Measurements from ENCODE around the gene CTIF.

The CTIF gene

GRCh38 chr18:48845174-48845573, 306.3 kb downstream of the CTIF start:
- Histone ChIP-seq H3F3A (ENCODE audit: insufficient read depth, low read length) (no peaks in the 10 kb centered on the region), H3K4me3 (ENCODE audit: low read length) (no peak overlapping the region), H2AFZ (ENCODE audit: low read length) (no peak overlapping the region), H3K79me2 (ENCODE audit: low read length) (no peaks in the 10 kb centered on the region), H3K36me3 (replicated peaks; ENCODE audit: insufficient read depth, low read length) (no peaks in the 10 kb centered on the region), H3K9me2 (replicated peaks; ENCODE audit: insufficient read depth, low read length) (no peaks in the 10 kb centered on the region), H3K27me3 (replicated peaks; ENCODE audit: insufficient read depth, low read length) (no peaks in the 10 kb centered on the region), H4K20me1 (ENCODE audit: insufficient read depth, low read length) (no peaks in the 10 kb centered on the region), H3K4me1 (ENCODE audit: low read length) (no peaks in the 10 kb centered on the region), H3K9me3 (replicated peaks; ENCODE audit: insufficient read depth, low read length) (no peaks in the 10 kb centered on the region), H3K4me2 (ENCODE audit: low read depth, low read length) (no peak overlapping the region), H3K9ac (ENCODE audit: low read length) (no peak overlapping the region), H3K27ac (ENCODE audit: low read length) (no peak overlapping the region)
- no peak for DNase-seq
- no peak for TF ChIP-seq EZH2 (optimal IDR thresholded peaks at IDR 0.05; ENCODE audit: low read depth, low read length)
- no peak for TF ChIP-seq CTCF (IDR thresholded peaks at IDR 0.05; ENCODE audit: low read length)
- TF ChIP-seq EZH2phosphoT487 (IDR thresholded peaks at IDR 0.05; ENCODE audit: low read length): no peak

GRCh38 chr18:48846423-48846932, 307.6 kb downstream of the CTIF start:
- Histone ChIP-seq H3K4me1 (ENCODE audit: low read length) (no peaks in the 10 kb centered on the region), H3F3A (ENCODE audit: insufficient read depth, low read length) (no peaks in the 10 kb centered on the region), H3K9me2 (replicated peaks; ENCODE audit: insufficient read depth, low read length) (no peaks in the 10 kb centered on the region), H3K9ac (ENCODE audit: low read length) (no peak overlapping the region), H3K27me3 (replicated peaks; ENCODE audit: insufficient read depth, low read length) (no peaks in the 10 kb centered on the region), H2AFZ (ENCODE audit: low read length) (no peak overlapping the region), H3K4me3 (ENCODE audit: low read length) (no peak overlapping the region), H3K79me2 (ENCODE audit: low read length) (no peaks in the 10 kb centered on the region), H3K4me2 (ENCODE audit: low read depth, low read length) (no peak overlapping the region), H3K9me3 (replicated peaks; ENCODE audit: insufficient read depth, low read length) (no peaks in the 10 kb centered on the region), H3K27ac (ENCODE audit: low read length) (no peak overlapping the region), H4K20me1 (ENCODE audit: insufficient read depth, low read length) (no peaks in the 10 kb centered on the region), H3K36me3 (replicated peaks; ENCODE audit: insufficient read depth, low read length) (no peaks in the 10 kb centered on the region)
- DNase-seq: no peak
- TF ChIP-seq EZH2phosphoT487 (IDR thresholded peaks at IDR 0.05; ENCODE audit: low read length) (no peak), EZH2 (optimal IDR thresholded peaks at IDR 0.05; ENCODE audit: low read depth, low read length) (no peak), CTCF (IDR thresholded peaks at IDR 0.05; ENCODE audit: low read length) (no peak)

GRCh38 chr18:48847807-48848486, 309.1 kb downstream of the CTIF start:
- H3K9ac ChIP-seq (ENCODE audit: low read length): no peak overlapping the region
- H3K4me3 ChIP-seq (ENCODE audit: low read length): no peak overlapping the region
- no peaks in the 10 kb centered on the region for H3K79me2 ChIP-seq (ENCODE audit: low read length)
- H3F3A ChIP-seq (ENCODE audit: insufficient read depth, low read length): no peaks in the 10 kb centered on the region
- H4K20me1 ChIP-seq (ENCODE audit: insufficient read depth, low read length): no peaks in the 10 kb centered on the region
- H3K27ac ChIP-seq (ENCODE audit: low read length): no peak overlapping the region
- H2AFZ ChIP-seq (ENCODE audit: low read length): no peak overlapping the region
- H3K36me3 ChIP-seq (replicated peaks; ENCODE audit: insufficient read depth, low read length): no peaks in the 10 kb centered on the region
- H3K4me1 ChIP-seq (ENCODE audit: low read length): peaks cover 6% of the 10 kb centered on the region; the same call in 1 of the 2 replicates
- H3K9me3 ChIP-seq (replicated peaks; ENCODE audit: insufficient read depth, low read length): no peaks in the 10 kb centered on the region
- no peak overlapping the region for H3K4me2 ChIP-seq (ENCODE audit: low read depth, low read length)
- H3K27me3 ChIP-seq (replicated peaks; ENCODE audit: insufficient read depth, low read length): no peaks in the 10 kb centered on the region
- H3K9me2 ChIP-seq (replicated peaks; ENCODE audit: insufficient read depth, low read length): no peaks in the 10 kb centered on the region
- no peak for TF ChIP-seq EZH2phosphoT487 (IDR thresholded peaks at IDR 0.05; ENCODE audit: low read length)
- no peak for TF ChIP-seq EZH2 (optimal IDR thresholded peaks at IDR 0.05; ENCODE audit: low read depth, low read length)
- TF ChIP-seq CTCF (IDR thresholded peaks at IDR 0.05; ENCODE audit: low read length): no peak
- DNase-seq: no peak

All from MM.1S (cell line).